Renal cortex interstitium (tissue), 11 donors: ENCODE results near the gene JAKMIP3. TPM values are rescaled to one million over a fixed set of nuclear protein-coding genes. Genes with fewer than 3 reads are reported as not detected.

ENCODE experiments used
- DNase-seq, 11 donors: peaks; one replicate each; pipeline ENCODE4 v3.0.0-alpha.2; 2013; ENCODE audit warnings: low read depth in 9 of 11, low spot score in 4 of 11; ENCODE audit errors: extremely low read depth in 1 of 11
- polyA plus RNA-seq, 3 donors: library from polyadenylated mRNA; unstranded; fragments of 120-200 nt; gene quantifications; one replicate each; pipeline ENCODE4 v1.2.1, GENCODE V29; 2013; ENCODE audit not compliant: insufficient read length in 3 of 3

Gene JAKMIP3
- polyA plus RNA-seq, 3 donors, result 0.20 to 0.27 (median 0.26) TPM

GRCh38 chr10:132040046-132040445 lies 25.7 kb upstream of the JAKMIP3 start:
- DNase-seq, result no peak

GRCh38 chr10:132041340-132041739 lies 24.4 kb upstream of the JAKMIP3 start:
- no peak for DNase-seq

DNA sequence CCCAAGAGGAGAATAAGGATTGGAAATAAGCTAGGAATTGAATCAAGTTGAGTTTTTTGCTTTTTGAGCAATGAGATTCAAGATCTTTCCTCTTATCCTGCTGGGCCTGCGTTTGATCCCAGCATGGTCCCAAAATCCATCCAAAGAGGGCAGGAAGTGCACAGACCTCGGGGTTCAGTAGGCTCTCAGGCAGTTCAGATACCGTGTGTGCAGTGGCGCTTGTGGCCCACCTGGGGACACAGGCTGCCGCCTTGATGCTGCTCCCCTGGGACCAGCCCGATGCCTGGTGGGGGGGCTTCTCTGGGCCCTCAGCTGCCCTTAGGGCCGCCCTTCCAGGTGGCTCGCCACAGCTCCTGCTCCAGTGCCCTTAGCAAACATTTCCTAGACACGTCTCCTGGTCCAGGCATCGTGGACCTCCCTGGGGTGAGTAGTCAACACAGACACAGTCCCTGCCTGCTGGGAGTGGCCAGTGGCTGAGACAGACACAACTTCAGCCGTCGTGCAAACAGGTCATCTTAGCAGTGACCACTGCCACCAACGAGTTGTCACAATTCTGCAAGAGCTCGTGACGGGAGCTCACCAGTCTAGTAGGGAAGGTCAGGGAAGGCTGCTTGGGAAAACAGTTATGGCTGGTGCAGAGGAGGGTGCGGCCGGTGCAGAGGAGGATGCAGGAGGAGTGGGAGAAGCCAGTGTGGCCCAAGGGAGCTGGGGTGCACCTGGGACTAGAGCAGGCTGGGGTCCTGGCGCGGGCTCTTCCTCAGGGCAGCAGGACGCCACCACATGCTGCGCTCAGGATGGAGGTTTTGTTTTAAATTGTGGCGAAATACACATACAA lies 21.7 kb upstream of the JAKMIP3 start:
- DNase-seq, result no peak

DNA sequence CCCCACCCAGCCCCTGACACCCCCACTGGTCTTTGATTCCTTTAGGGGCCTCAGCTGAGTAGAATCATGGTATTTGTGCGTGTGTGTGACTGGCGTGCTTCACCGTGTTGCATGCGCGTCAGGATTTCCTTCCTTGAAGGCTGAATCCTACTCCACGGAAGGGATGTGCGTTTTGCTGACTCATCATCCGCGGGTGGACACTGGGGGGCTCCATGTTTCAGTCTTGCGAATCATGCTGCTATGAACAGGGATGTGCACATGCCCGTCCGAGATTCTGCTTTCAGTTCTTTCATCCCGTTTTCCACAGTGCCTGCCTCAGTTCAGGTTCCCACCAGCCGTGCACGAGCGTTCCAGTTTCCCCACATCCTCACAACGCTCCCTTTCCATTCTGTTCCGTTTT lies 20.9 kb upstream of the JAKMIP3 start:
- no peak for DNase-seq

DNA sequence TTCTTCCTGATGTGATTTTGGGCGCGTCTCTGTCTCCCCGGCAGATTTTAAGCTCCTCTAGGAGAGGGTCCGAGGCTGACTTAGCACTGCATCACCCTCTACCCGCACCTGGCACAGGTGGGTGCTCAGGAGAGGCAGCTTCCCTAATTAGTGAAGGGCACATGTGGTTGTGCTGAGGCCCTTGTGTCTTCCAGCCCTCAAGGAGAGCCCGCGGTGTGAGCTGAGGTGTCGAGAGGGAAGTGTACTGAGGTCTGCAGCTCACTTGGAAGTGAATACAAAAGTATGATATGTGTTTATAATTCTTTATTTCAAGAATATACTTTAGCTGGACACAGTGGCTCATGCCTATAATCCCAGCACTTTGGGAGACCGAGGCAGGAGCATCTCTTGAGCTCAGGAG lies 20.4 kb upstream of the JAKMIP3 start:
- DNase-seq, result no peak

DNA sequence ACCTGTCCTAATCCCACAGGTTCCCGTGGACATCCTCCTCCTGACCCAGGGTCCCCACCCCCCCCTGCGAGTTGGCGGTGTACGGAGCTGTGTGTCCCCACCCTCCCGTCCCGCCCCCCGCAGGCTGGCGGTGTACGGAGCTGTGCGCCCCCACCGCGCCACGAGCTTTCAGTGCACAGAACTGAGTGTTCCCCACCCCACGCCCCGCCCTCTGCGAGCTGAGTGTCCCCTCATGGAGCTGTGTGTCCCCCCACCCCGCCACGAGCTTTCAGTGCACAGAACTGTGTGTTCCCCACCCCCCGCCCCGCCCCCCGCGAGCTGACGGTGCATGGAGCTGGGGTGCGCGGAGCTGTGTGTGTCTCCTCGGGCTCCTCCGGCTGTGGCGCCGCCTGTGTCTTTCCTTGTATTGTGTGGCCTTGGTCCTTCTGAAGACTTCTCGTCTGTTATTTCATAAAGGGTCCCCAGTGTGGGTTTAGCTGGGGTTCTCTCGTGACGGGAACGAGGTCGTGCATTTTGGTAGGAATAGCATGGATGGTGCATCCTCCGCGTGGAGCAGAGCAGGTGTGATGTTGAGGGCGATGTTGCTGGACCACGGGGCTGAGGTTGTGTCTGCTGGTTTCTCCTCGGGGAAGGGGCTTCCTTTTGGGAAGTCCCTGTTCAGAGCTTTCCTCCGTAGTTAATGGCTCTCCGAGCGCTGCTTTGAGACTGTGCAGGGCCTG lies 18.0 kb upstream of the JAKMIP3 start:
- DNase-seq, result no peak

DNA sequence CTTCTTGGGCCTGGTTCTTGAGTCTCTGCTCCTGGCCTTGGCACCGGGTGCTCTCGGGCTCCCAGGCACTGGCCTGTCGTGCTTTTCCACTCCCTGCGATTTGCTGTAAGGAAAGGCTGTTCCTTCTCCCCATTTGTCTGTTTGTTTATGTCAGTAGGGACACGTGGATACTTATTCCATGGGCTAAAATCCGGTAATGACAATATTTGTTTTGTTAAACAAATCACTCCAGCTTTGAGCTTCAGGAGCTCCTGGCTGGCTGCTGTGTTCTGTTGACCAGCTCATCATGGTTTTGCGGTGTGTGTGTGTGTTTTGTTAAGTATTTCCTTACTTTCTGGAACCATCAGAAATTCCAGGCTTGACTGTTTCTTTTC lies 17.5 kb upstream of the JAKMIP3 start:
- no peak for DNase-seq

DNA sequence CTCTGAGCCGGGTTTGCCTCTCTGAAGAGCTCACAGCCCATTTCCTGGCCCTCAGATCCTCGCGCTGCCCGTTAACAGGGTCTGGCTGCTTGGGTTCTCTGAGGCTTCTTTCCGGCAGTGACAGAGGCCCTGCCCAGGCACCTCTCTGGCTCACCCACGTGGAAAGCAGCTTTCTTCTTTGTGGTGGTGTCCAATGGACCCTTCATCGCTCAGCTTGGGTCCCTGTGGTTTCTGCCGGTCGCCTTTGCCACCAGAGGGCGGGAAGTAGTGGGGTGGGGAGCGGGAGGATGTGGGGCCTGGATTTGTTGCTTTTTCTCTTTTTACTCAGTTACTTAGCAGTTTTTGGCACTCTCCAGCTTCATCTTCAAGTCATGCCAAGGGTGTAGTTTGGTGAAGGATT lies 15.6 kb upstream of the JAKMIP3 start:
- no peak for DNase-seq

GRCh38 chr10:132052124-132052523 lies 13.6 kb upstream of the JAKMIP3 start:
- DNase-seq, result no peak

- peak in 3 of 11 donors; percentile 32 to 46 (median 39) for DNase-seq
Observed at GRCh38 chr10:132054564-132054963, 11.2 kb upstream of the JAKMIP3 start.

DNA sequence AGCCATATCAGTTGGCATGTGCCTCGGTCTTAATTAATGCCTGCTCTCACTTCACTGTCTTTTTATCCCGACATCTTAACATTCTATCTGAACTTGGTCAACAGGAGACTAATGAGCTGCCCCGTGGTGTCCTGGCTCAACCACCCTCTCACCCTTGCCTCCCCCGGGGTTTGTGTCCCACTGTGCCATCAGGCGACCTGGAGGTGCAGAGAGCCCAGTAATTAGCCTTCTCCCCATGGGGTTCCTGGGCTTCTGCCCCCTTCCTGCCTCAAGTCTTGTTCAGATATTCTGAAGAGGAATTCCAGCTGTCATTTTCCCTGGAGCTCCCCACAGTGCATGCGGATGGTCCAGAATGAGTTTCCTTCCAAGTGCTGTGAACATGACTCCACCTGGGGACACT lies 10.1 kb upstream of the JAKMIP3 start:
- DNase-seq, result no peak

DNA sequence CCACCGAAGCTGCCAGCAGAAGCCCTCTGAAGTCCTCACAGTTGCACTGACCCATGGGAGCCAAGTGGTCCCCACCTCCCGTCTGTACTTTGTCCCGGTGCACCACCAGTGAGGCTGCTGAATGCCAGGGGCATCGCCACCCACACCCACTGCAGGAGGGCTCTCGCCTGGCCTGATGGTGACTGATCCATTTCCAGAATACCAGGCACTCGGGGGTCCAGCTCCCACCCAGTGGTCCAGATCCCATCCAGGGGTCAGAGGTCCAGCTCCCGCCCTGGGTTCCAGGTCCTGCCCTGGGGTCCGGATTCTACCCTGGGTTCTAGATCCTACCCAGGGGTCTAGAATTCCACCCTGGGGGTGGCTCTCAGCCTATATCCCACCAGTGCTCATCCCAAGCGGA lies 9.1 kb upstream of the JAKMIP3 start:
- no peak for DNase-seq

- no peak for DNase-seq
Observed at GRCh38 chr10:132057191-132057681, 8.5 kb upstream of the JAKMIP3 start.

DNA sequence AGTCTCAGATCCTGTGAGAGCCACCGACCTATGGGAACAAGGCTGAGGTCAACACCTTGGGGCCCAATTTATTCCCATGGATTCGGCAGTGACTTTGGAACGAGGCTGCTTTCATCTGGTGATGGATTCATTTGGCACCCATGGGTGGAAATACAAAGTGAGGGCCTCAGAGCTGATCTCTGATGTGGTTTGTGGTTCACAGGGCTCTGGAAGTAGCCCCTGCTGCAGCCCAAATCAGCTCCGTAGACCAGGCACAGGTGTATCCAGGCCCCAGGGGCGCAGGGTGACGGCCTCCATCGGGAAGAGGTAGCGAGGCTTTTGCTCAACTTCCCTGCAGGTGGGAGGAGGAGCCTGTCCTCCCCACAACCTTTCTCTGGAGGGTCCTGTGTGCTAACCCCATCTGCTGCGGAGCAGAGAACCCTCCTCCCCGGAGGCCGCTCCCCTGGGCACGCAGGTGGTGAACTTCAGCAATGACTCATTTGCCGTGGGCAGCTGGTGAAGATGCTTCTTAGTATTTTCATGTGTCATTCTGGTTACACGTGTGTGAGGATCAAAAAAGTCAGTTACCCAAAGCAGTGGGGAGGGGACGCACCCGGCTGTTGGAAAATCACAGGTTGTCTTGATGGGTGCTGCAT lies 7.5 kb upstream of the JAKMIP3 start:
- DNase-seq, result no peak

DNA sequence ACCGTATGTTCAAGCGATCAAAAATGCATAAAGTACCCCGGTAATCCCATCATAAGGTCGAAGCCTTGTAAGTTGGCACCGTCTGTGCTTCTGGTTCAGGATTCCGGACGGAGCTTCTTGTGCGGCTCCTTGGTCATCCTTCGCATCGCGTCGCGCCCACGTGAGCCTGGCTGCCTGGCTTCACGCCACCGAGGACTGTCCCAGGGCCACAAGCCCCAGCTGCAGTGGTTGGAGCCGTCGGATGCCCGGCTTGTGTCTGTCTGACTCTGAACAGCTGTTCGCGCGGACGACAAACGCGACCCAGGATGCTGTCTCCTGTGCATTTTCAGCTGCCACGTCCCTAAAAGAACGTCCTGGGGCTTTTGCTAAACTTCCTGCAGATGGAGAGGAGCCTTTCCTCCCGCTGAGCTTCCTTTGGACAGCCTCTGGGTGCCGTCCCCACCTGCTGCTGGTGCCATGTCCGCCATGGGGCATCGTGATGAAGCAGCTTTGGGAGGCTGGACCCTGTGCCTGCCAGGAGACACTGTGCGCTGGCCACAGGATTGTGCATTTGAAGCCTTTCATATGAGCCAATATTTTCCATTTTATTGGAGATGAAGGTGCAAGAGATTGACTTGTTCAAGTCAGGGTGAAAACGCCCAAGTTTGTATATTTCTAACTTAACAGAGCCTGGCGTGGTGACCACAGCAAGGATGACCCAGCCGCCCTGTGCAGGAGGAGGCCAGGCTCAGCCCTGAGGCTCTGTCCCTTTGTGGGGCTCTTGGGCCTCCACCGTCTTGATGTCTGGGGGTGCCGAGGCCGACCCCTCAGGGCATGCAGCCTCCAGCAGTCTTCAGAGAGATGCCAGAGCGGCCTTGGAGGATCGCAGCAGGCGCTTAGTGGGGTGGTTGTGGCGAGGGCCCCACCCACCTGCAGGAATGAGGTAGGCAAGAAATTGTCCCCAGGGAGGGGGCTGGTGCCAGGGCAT lies 6.7 kb upstream of the JAKMIP3 start:
- DNase-seq, result no peak

- DNase-seq, result no peak
Observed at GRCh38 chr10:132059760-132060508, 5.8 kb upstream of the JAKMIP3 start.

- DNase-seq, result no peak
Observed at GRCh38 chr10:132061030-132061429, 4.7 kb upstream of the JAKMIP3 start.

- DNase-seq, result no peak
Observed at GRCh38 chr10:132061465-132061864, 4.3 kb upstream of the JAKMIP3 start.
